KMS-11 (cell line): ENCODE measurements around the gene DHRS1.

Experiments used
- H2AFZ ChIP-seq: fragments of 200-600 bp; sonication (generic); 2 replicates; pipeline ENCODE4 v1.6.1; 2016; ENCODE audit warnings: antibody characterized with exemption, mixed run types, low read depth
- H3K27ac ChIP-seq: fragments of 200-600 bp; sonication (generic); 2 replicates; pipeline ENCODE4 v1.6.1; 2016; ENCODE audit warnings: mild to moderate bottlenecking, mixed run types
- H3K27me3 ChIP-seq: fragments of 200-600 bp; sonication (generic); 2 replicates; pipeline ENCODE4 v1.6.1; 2017; ENCODE audit warnings: mild to moderate bottlenecking, low read depth, mixed run types, moderate library complexity; ENCODE audit not compliant: insufficient read depth
- H3K36me3 ChIP-seq: fragments of 200-600 bp; sonication (generic); 2 replicates; pipeline ENCODE4 v1.6.1; 2017; ENCODE audit warnings: mild to moderate bottlenecking, mixed run types; ENCODE audit not compliant: insufficient read depth
- H3K4me1 ChIP-seq: fragments of 200-600 bp; sonication (generic); 2 replicates; pipeline ENCODE4 v1.6.1; 2016; ENCODE audit warnings: mild to moderate bottlenecking, low read depth, mixed run types; ENCODE audit not compliant: poor library complexity, severe bottlenecking
- H3K4me2 ChIP-seq: fragments of 200-600 bp; sonication (generic); 2 replicates; pipeline ENCODE4 v1.7.0; 2016; ENCODE audit warnings: mild to moderate bottlenecking, mixed run types
- H3K4me3 ChIP-seq: fragments of 200-600 bp; sonication (generic); IDR thresholded peaks from 2 replicates; pipeline ENCODE4 v1.6.1; 2017; ENCODE audit warnings: low read depth, low read length, mixed read lengths; ENCODE audit not compliant: insufficient read depth
- H3K79me2 ChIP-seq: fragments of 200-600 bp; sonication (generic); 2 replicates; pipeline ENCODE4 v1.6.1; 2016; ENCODE audit warnings: low read depth, mixed run types; ENCODE audit not compliant: insufficient read depth
- H3K9ac ChIP-seq: fragments of 200-600 bp; sonication (generic); 2 replicates; pipeline ENCODE4 v1.6.1; 2016; ENCODE audit warnings: mild to moderate bottlenecking, mixed run types
- H4K20me1 ChIP-seq: fragments of 200-600 bp; sonication (generic); 2 replicates; pipeline ENCODE4 v1.6.1; 2016; ENCODE audit warnings: mild to moderate bottlenecking, mixed run types; ENCODE audit not compliant: insufficient read depth
- TF ChIP-seq, protein P1 (sequence below): fragments of 200-600 bp; sonication (generic); conservative IDR thresholded peaks from 2 replicates; pipeline ENCODE4 v1.6.1; 2017; ENCODE audit warnings: low read depth, mild to moderate bottlenecking, antibody characterized with exemption, low read length, moderate library complexity, mixed read lengths

Gene DHRS1

DNA sequence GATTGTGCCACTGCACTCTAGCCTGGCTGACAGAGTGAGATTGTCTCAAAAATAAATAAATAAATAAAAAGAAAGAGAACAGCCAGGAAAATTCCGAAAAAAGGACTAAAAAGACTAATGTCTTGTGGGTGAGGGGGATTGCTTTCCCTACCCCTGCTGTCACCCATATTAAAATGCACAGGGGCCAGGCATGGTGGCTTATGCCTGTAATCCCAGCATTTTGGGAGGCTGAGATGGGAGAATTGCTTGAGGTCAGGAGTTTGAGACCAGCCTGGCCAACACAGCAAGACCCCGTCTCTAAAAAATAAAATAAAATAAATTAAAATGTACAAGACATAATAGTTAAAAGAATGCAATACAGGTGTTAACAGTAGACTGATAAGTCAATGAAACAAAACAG lies 6.1 kb downstream of the DHRS1 start:
- H3K36me3 ChIP-seq = no peaks in the 10 kb centered on the region

GRCh38 chr14:24292118-24292807 lies 7.3 kb downstream of the DHRS1 start:
- no peak overlapping the region for H3K4me3 ChIP-seq
- H3K27me3 ChIP-seq = no peaks in the 10 kb centered on the region
- no peaks in the 10 kb centered on the region for H3K36me3 ChIP-seq
- H3K9ac ChIP-seq = no peak overlapping the region
- no peak overlapping the region for H2AFZ ChIP-seq
- peaks cover 7% of the 10 kb centered on the region for H3K4me1 ChIP-seq
- TF ChIP-seq, protein P1, sequence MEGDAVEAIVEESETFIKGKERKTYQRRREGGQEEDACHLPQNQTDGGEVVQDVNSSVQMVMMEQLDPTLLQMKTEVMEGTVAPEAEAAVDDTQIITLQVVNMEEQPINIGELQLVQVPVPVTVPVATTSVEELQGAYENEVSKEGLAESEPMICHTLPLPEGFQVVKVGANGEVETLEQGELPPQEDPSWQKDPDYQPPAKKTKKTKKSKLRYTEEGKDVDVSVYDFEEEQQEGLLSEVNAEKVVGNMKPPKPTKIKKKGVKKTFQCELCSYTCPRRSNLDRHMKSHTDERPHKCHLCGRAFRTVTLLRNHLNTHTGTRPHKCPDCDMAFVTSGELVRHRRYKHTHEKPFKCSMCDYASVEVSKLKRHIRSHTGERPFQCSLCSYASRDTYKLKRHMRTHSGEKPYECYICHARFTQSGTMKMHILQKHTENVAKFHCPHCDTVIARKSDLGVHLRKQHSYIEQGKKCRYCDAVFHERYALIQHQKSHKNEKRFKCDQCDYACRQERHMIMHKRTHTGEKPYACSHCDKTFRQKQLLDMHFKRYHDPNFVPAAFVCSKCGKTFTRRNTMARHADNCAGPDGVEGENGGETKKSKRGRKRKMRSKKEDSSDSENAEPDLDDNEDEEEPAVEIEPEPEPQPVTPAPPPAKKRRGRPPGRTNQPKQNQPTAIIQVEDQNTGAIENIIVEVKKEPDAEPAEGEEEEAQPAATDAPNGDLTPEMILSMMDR = no peak
- H3K4me2 ChIP-seq = no peak overlapping the region
- no peak overlapping the region for H3K27ac ChIP-seq
- H3K79me2 ChIP-seq = no peaks in the 10 kb centered on the region
- no peaks in the 10 kb centered on the region for H4K20me1 ChIP-seq

More for the DNA sequence above, 6.1 kb downstream of the DHRS1 start:
- no peaks in the 10 kb centered on the region for H4K20me1 ChIP-seq
- no peak overlapping the region for H3K9ac ChIP-seq
- H3K4me3 ChIP-seq = no peak overlapping the region
- H3K27me3 ChIP-seq = no peaks in the 10 kb centered on the region
- no peak overlapping the region for H2AFZ ChIP-seq
- no peaks in the 10 kb centered on the region for H3K79me2 ChIP-seq
- TF ChIP-seq, protein P1 = no peak
- peaks cover 9% of the 10 kb centered on the region for H3K4me1 ChIP-seq
- no peak overlapping the region for H3K27ac ChIP-seq
- H3K4me2 ChIP-seq = no peak overlapping the region

DNA sequence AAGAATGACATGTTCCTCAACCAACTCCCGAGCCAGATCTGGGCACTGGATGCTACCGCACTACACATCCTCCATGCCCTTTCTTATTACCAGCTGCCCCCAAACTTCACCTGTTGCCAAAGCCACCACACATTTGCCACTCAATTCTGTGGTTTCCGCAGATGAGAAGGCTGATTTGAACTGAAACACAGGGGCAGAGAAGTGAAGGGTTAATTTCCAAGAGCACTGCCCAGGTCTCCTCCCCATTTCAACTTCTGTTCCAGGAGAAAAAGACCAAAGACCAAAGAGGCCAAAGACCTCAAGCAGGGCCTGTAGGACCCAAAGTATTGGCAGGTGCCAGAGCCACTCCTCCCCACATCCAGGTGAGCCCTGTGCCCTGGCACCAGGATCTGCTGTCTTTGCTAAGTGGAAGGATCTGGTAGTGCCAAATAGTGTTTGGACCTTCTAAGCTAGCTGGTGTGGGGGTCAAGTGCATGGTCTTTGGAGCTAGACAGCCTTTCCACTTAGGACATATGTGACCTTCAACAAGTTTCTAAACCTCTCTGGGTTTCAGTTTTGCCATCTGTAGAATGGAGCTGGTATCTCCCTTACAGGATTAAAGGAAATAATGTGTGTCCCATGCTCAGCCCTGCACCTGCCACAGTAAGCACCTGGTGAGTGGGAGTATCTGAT lies 8.0 kb downstream of the DHRS1 start:
- no peaks in the 10 kb centered on the region for H3K36me3 ChIP-seq
- H3K79me2 ChIP-seq = no peaks in the 10 kb centered on the region
- no peak overlapping the region for H3K9ac ChIP-seq
- no peak overlapping the region for H3K4me3 ChIP-seq
- no peak overlapping the region for H2AFZ ChIP-seq
- no peaks in the 10 kb centered on the region for H3K27me3 ChIP-seq
- no peak overlapping the region for H3K4me2 ChIP-seq
- H4K20me1 ChIP-seq = no peaks in the 10 kb centered on the region
- TF ChIP-seq, protein P1 = no peak
- peaks cover under 1% of the 10 kb centered on the region for H3K4me1 ChIP-seq
- H3K27ac ChIP-seq = no peak overlapping the region

DNA sequence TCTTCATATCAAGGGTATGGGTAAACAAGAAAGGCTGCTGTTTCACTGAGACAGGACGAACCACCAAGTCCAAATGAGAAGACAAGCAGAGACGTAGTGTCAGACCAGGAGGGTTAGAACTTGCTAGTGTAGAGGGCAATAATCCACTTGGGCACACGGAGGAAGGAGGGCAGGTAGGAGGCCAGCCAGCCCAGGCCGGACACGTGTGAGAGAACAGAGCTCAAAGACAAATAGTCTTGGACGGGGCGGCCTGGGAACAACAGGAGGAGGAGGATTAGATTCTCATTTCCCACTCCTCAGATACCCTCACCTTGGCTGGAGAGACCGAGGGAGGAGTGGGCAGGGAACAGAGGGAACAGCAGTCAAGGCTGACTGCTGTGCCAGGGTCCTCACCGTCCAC lies 8.8 kb downstream of the DHRS1 start:
- H3K4me1 ChIP-seq = no peaks in the 10 kb centered on the region
- no peak overlapping the region for H3K9ac ChIP-seq
- H3K27ac ChIP-seq = no peak overlapping the region
- H3K27me3 ChIP-seq = no peaks in the 10 kb centered on the region
- no peaks in the 10 kb centered on the region for H3K79me2 ChIP-seq
- H4K20me1 ChIP-seq = no peaks in the 10 kb centered on the region
- no peak overlapping the region for H3K4me3 ChIP-seq
- TF ChIP-seq, protein P1 = no peak
- no peak overlapping the region for H2AFZ ChIP-seq
- H3K4me2 ChIP-seq = no peak overlapping the region
- H3K36me3 ChIP-seq = no peaks in the 10 kb centered on the region
